SU-DHL-6 (cell line): ENCODE results near the gene CLDN7.

ENCODE experiments used
- H2AFZ ChIP-seq: fragments of 200-600 bp; sonication (generic); 2 replicates; pipeline ENCODE4 v1.6.1; 2014; ENCODE audit warnings: low read depth, mild to moderate bottlenecking, moderate library complexity, mixed read lengths, antibody characterized with exemption, low read length; ENCODE audit not compliant: severe bottlenecking
- H3F3A ChIP-seq: fragments of 200-600 bp; shearing (Covaris generic); 2 replicates; pipeline ENCODE4 v1.6.0; 2016; ENCODE audit warnings: antibody characterized with exemption, mild to moderate bottlenecking; ENCODE audit not compliant: insufficient read depth
- H3K27ac ChIP-seq: fragments of 200-600 bp; sonication (generic); 2 replicates; pipeline ENCODE4 v1.5.1; 2016; ENCODE audit warnings: low read depth, mild to moderate bottlenecking, low read length, moderate library complexity, mixed read lengths
- H3K27me3 ChIP-seq: fragments of 200-600 bp; sonication (generic), shearing (Covaris generic); 2 replicates; pipeline ENCODE4 v1.6.0; 2014; ENCODE audit warnings: mild to moderate bottlenecking, low read length
- H3K36me3 ChIP-seq: fragments of 200-600 bp; sonication (generic); 2 replicates; pipeline ENCODE4 v1.6.1; 2014; ENCODE audit warnings: mild to moderate bottlenecking, low read length, mixed read lengths
- H3K4me2 ChIP-seq: fragments of 300-600, 200-600 bp; shearing (Covaris generic), sonication (generic); 2 replicates; pipeline ENCODE4 v1.6.0; 2014; ENCODE audit warnings: low read length, low read depth, mild to moderate bottlenecking; ENCODE audit not compliant: poor library complexity, severe bottlenecking
- H3K4me3 ChIP-seq: fragments of 200-600 bp; sonication (generic); 2 replicates; pipeline ENCODE4 v1.5.1; 2014; ENCODE audit warnings: antibody characterized with exemption, low read length, mild to moderate bottlenecking, mixed read lengths; ENCODE audit not compliant: insufficient read depth, poor library complexity, severe bottlenecking
- H3K79me2 ChIP-seq: fragments of 200-600 bp; sonication (generic); 2 replicates; pipeline ENCODE4 v1.6.1; 2014; ENCODE audit warnings: mild to moderate bottlenecking, low read length, moderate library complexity; ENCODE audit not compliant: insufficient read depth
- H3K9ac ChIP-seq: fragments of 200-600 bp; sonication (generic); 2 replicates; pipeline ENCODE4 v1.7.0; 2014; ENCODE audit warnings: mild to moderate bottlenecking, low read length
- H3K9me2 ChIP-seq: fragments of 200-600 bp; sonication (generic); replicated peaks from 2 replicates; pipeline ENCODE4 v1.6.1; 2014; ENCODE audit warnings: low read length; ENCODE audit not compliant: insufficient read depth
- H3K9me3 ChIP-seq: fragments of 200-600 bp; sonication (generic); 2 replicates; pipeline ENCODE4 v1.6.1; 2014; ENCODE audit warnings: low read length, mixed read lengths; ENCODE audit not compliant: insufficient read depth
- H4K20me1 ChIP-seq: fragments of 200-600 bp; sonication (generic); 2 replicates; pipeline ENCODE4 v1.6.1; 2014; ENCODE audit warnings: low read depth, mild to moderate bottlenecking, antibody characterized with exemption, low read length, moderate library complexity, mixed read lengths
- EZH2phosphoT487 ChIP-seq: fragments of 200-600 bp; sonication (generic), shearing (Covaris generic); conservative IDR thresholded peaks from 2 replicates; pipeline ENCODE4 v1.6.1; 2018; ENCODE audit warnings: mild to moderate bottlenecking, antibody characterized with exemption, low read length, moderate library complexity, mixed read lengths
- TF ChIP-seq, protein P1 (sequence below): fragments of 200-600 bp; sonication (generic); IDR thresholded peaks from one replicate; pipeline ENCODE4 v1.5.1; 2017; ENCODE audit warnings: antibody characterized with exemption, mild to moderate bottlenecking, low read length, moderate library complexity; ENCODE audit not compliant: insufficient read depth, poor library complexity, severe bottlenecking

Gene CLDN7

DNA sequence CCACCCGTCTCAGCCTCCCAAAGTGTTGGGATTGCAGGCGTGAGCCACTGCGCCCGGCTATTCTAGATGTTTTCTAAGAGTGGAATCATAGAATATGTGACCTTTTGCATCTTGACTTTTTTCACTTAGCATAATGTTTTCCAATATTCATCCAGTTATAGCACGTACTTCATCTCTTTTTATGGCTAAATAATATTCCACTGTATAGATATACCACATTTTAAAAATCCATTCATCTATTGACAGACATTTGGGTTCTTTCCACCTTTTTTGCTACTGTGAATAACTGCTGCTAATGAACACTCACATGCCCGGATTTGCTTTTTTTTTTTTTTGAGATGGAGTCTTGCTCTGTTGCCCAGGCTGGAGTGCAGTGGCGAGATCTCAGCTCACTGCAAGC lies 41.9 kb upstream of the CLDN7 start:
- Histone ChIP-seq H2AFZ (no peak overlapping the region), H3K27me3 (no peaks in the 10 kb centered on the region), H3K4me3 (no peak overlapping the region), H3K9me2 (no peaks in the 10 kb centered on the region), H4K20me1 (peaks cover 2% of the 10 kb centered on the region), H3K9ac (no peak overlapping the region), H3K36me3 (peaks cover 6% of the 10 kb centered on the region), H3K79me2 (peaks cover 18% of the 10 kb centered on the region), H3K4me2 (no peak overlapping the region), H3K27ac (no peak overlapping the region), H3K9me3 (no peaks in the 10 kb centered on the region), H3F3A (peaks cover 18% of the 10 kb centered on the region)
- no peak for TF ChIP-seq EZH2phosphoT487
- TF ChIP-seq, protein P1, sequence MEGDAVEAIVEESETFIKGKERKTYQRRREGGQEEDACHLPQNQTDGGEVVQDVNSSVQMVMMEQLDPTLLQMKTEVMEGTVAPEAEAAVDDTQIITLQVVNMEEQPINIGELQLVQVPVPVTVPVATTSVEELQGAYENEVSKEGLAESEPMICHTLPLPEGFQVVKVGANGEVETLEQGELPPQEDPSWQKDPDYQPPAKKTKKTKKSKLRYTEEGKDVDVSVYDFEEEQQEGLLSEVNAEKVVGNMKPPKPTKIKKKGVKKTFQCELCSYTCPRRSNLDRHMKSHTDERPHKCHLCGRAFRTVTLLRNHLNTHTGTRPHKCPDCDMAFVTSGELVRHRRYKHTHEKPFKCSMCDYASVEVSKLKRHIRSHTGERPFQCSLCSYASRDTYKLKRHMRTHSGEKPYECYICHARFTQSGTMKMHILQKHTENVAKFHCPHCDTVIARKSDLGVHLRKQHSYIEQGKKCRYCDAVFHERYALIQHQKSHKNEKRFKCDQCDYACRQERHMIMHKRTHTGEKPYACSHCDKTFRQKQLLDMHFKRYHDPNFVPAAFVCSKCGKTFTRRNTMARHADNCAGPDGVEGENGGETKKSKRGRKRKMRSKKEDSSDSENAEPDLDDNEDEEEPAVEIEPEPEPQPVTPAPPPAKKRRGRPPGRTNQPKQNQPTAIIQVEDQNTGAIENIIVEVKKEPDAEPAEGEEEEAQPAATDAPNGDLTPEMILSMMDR, result no peak

DNA sequence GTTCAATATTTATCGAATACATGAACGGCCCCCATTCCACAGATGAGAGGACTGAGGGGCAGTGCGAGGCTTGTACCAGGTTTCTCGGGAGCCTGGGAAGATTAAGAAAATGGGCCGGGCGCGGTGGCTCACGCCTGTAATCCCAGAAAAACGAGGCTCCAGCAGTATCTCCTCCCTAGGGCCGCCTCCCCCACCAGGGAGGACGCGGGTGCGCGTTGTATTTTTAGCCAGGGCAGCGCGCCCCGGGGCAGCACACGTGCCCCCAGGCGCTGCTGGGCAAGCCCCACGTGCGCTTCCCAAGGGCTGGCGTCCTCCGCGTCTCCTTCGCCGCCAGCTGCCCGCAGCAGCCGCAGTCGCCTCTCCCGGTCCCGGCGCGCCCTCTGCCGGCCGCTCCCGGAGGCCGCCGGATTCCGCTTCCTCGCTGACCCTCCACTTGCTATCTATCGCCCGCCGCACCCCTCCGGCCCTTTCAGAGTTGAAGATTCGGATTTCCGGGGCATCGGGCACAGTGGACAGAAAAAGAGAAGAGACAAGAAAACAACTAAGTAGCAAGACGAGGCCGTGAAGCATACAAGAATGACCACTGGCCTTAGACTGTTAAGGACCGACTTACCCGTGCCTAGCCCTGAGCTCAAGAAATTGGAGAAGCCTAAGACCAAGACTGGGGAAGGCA lies 34.0 kb upstream of the CLDN7 start:
- Histone ChIP-seq H3K27me3 (no peaks in the 10 kb centered on the region), H3K9ac (no peak overlapping the region)

DNA sequence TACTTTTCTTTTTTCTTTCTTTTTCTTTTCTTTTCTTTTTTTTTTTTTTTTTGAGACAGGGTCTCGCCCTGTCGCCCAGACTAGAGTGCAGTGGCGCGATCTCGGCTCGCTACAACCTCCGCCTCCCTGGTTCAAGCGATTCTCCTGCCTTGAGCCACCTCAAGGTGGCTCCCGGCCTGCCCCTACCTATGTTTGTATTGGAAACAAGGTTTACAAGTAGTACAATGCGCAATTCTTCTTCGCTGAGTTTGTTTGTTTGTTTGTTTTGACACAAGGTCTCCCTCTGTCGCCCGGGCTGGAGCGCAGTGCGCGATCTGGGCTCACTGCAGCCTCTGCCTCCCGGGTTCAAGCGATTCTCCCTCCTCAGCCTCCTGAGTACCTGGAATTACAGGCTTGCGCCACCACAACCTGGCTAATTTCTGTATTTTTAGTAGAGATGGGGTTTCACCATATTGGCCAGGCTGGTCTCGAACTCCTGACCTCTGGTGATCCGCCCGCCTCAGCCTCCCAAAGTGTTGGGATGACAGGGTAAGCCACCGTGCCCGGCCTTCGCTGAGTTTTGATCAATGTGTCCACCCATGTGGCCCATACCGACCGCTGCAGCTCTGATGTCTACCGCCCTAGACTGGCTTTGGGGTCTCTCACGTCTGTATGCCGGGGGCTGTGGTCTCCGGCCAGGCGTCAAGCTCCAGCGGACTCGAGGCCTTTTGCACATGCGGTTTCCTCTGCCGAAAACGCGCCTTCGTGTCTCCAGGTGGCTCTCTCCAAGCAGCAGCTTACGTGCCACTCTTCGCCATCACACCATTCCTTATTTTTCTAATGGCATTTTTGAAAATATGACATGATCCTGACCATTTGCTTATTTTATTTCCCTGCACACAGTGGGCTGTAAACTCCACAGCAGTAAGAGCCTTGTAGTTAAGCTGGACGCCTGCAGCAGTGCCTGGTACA lies 33.2 kb upstream of the CLDN7 start:
- no peak for TF ChIP-seq EZH2phosphoT487
- TF ChIP-seq, protein P1, result no peak
- no peaks in the 10 kb centered on the region for H3K9me2 ChIP-seq
- H2AFZ ChIP-seq, result peak overlapping the region; percentile 42
- 0 out of 2 replicates have a peak overlapping the region, but pooled peaks have one; percentile 24 for H3K9ac ChIP-seq
- H3K4me2 ChIP-seq, result peak overlapping the region; percentile 46
- no peak overlapping the region for H3K27ac ChIP-seq
- H3F3A ChIP-seq, result no peaks in the 10 kb centered on the region
- H3K9me3 ChIP-seq, result no peaks in the 10 kb centered on the region
- no peaks in the 10 kb centered on the region for H3K36me3 ChIP-seq
- no peaks in the 10 kb centered on the region for H3K79me2 ChIP-seq
- H3K4me3 ChIP-seq, result no peak overlapping the region
- H3K27me3 ChIP-seq, result no peaks in the 10 kb centered on the region
- no peaks in the 10 kb centered on the region for H4K20me1 ChIP-seq

More for the DNA sequence above, 34.0 kb upstream of the CLDN7 start:
- H3K27ac ChIP-seq, result no peak overlapping the region
- no peaks in the 10 kb centered on the region for H3F3A ChIP-seq
- H3K9me3 ChIP-seq, result no peaks in the 10 kb centered on the region
- H3K4me3 ChIP-seq, result no peak overlapping the region
- no peaks in the 10 kb centered on the region for H3K9me2 ChIP-seq
- peak overlapping the region; percentile 30 for H3K4me2 ChIP-seq
- peak overlapping the region; percentile 42 for H2AFZ ChIP-seq
- H3K79me2 ChIP-seq, result no peaks in the 10 kb centered on the region
- TF ChIP-seq EZH2phosphoT487, result no peak
- TF ChIP-seq, protein P1, result peak; percentile 89
- H4K20me1 ChIP-seq, result no peaks in the 10 kb centered on the region
- no peaks in the 10 kb centered on the region for H3K36me3 ChIP-seq
